NCI-H1930 (cell line): ENCODE data around the gene KBTBD3.

ENCODE experiments used
- DNase-seq, 2 experiments: peaks; one replicate each; lab custom pipeline; 2025; lab: John Stamatoyannopoulos, UW

Gene KBTBD3, protein sequence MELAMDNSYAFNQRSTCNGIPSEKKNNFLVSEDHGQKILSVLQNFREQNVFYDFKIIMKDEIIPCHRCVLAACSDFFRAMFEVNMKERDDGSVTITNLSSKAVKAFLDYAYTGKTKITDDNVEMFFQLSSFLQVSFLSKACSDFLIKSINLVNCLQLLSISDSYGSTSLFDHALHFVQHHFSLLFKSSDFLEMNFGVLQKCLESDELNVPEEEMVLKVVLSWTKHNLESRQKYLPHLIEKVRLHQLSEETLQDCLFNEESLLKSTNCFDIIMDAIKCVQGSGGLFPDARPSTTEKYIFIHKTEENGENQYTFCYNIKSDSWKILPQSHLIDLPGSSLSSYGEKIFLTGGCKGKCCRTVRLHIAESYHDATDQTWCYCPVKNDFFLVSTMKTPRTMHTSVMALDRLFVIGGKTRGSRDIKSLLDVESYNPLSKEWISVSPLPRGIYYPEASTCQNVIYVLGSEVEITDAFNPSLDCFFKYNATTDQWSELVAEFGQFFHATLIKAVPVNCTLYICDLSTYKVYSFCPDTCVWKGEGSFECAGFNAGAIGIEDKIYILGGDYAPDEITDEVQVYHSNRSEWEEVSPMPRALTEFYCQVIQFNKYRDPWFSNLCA

DNA sequence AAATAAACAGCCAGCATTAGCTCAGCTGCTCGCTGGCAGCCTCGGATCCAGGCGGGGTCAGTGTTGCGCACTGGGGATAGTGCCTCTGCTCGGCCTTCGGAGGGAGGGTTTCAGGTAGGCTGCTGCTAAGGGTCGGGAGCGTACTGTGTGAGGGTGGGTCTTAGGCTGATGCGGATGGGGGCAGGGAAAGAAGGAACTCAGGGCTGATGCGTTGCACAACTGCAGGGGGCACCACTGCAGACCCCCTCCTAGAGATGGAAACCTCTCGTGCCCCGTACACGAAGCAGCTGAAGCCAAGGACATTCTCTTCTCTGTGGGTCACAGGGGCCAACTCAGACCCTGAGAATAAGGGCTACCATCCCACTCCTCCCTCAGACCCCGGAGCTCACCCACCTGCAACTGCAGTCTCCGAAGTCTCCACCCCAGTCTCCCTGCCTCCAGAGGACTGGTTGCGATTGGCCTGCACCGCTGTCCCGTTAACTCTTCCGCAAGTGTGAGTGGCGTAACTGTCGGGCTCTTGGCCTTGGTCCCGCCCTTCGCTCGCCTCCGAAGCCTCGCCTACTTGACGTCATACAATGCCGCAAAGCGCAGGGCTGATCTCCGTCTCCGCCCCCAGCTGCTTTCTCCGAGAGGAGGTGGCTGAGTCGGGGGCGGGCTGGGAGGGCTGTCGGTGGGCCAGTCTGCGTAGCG lies at the start of gene KBTBD3:
KBTBD3 (minus strand) TSS at position 429 of the 690 bp plus-strand sequence. CDS start 18,250 bp downstream, outside the sequence.
- DNase-seq: peak; percentile 97 to 98

DNA sequence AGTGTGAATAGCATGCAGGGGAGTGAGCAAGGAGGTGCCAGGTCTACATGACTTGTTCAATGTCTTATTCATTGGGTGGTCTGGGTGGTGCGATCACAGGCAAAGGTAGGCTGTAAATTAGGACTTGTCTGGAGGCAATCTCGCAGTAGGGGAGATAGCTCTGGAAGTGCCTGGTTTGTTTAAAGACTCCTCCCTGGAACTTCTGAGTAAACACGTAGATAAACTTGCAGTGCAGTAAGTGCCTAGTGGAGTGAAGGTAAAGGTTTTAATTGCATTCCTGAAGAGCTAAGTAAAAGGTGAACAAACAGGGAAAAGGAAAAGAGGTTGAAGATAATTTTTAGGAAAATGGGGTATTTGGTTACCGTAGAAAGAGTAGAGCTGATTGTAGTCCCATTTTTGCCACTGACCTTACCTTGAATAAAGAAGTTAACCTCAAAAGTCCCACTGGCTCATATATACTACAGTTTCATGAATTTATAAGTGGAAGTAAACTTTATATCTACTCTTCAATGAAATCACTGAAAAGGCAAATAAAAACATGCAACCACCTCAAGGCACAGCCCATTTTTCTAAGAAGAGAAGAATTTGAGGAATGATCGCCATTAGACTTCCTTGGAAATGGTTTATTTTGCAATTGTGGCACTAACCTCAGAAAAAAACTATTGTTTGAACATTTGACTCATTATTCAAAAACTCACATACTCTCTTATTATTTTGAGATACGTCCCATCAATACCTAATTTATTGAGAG lies 44.6 kb upstream of the KBTBD3 start:
- no peak for DNase-seq

DNA sequence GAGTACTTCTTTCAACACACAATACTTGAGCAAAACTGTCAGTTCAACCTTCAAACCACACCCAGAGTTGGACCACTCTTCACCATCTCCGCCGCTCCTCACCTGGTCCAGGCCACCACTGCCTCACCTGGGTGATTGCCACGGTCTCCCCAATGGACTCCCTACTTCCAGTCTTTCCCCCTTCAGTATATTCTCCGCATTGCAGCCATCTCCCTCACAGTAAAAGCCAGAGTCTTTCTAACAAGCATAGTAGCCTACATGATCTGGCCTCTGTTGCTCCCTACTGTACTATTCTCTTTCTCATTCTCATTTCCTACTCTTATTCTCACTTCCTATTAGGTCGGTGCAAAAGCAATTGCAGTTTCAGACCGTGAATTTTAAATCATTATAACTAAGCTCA lies 28.8 kb upstream of the KBTBD3 start:
- no peak for DNase-seq

DNA sequence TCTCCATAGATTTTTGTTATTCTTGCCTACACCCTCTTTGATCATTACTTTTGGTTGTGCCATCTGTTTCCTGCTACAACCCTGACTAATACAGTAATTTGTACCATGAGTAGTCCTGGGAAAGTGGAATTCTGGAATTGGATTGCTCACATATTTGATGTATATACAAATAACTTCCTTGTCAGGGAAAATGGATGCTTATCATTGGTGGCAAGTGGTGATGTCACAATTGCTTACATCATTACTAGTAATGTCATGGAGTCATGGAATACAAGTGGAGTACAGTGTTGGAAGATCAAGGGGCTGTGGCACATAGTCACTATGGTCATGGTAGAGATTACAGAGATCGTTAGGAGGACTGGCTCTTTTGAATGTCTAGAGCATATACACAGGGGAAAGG lies 24.7 kb upstream of the KBTBD3 start:
- DNase-seq: no peak

DNA sequence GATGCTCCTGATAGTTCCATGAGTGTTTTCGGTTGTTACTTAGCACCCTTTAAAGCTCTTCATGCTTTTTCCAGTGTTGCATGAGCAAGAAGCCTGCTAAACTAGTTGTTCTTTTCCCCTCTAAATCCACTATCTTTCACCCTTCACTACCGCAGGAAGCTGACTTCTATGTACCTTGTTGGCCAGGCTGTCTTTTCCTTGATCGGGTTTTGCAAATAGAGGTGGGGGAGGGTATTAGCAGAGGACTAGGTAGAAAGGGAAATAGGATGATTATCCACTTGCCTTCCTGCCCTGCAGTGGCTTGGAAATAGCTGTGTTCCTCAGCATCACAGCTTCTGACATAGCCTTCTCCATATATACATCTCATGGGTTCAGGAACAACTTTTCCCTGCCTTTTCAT lies 24.2 kb upstream of the KBTBD3 start:
- no peak for DNase-seq

DNA sequence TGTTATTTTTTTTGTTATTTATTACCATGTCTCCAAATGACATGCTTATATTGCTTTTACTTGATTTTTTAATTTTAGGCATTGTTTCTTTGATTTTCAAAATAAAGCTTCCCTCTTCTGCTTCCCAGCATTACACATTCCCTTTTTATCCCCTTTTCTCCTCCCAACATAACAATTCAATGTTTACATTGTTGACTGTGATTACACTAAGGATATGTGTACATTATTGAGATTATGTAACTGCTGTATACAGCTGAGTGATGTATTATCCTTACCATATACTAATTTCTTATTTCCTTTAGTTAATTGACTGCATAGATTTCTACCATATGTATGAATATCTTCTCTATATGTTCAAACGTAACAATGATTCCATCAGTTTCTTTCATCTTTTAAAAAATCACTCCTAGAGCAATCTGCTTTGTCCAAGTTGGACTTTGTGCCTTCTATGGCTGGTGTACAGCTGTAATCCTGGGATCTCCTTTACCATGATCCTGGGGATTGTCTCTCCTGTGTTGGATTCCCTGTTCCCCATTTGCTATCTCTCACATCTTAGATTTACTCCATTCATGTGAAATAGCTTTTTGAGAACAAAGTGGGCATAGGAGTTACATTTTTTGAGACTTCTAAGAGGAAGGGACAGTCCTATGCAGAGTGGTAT lies 21.9 kb upstream of the KBTBD3 start:
- DNase-seq: no peak

- no peak for DNase-seq
Measured at GRCh38 chr11:106092446-106092845, 15.3 kb upstream of the KBTBD3 start.

DNA sequence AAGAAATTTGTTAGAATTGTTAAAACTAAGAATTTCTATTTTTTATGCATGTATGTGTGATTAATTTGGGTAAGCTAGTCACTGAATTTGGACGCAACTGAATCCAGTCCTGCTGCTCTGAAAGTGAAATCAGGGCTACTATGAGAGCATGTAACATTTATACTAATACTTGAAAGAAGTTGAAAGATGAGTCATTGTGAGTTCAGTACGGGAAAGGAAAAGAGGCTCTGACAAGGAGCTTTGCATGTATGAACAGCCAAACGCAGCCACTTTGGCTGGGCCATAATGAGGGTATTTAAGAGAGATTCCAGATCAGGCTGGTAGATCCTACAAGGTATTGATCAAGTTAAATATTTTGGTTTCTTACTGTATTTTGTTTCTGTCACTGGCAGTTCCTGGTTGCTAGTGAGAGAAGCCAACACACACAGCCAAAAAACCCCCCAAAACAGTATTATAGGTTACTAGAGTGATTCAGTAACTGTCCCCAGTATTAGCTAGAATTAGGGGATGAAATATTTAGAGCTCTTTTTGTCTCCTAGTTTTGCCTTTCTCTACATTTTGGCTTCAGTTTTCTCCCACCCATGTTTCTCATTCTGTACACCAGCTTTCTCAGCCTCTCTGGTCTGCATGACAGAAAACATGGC lies 14.5 kb upstream of the KBTBD3 start:
- no peak for DNase-seq

DNA sequence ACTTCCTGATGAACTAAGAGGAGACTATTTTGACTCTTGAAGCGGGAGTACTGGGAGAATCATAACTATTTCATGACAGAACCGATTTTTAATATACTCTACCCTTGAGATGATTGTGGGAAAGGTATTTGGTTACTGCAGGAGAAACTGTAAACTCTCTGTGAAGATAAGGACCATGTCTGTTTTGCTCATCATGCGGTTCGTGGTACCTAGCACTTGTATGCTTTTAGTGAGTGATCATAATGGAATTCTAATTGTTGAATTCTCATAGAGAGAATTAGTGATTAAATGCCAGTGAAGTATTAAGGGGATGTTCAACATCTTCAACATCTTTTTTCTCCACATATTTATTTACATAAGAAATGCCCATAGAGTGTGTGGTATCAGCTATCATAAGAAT lies 11.7 kb upstream of the KBTBD3 start:
- DNase-seq: no peak

- DNase-seq: peak in 1 of 2 experiments; percentile 1
Measured at GRCh38 chr11:106087815-106088435, 10.8 kb upstream of the KBTBD3 start.

DNA sequence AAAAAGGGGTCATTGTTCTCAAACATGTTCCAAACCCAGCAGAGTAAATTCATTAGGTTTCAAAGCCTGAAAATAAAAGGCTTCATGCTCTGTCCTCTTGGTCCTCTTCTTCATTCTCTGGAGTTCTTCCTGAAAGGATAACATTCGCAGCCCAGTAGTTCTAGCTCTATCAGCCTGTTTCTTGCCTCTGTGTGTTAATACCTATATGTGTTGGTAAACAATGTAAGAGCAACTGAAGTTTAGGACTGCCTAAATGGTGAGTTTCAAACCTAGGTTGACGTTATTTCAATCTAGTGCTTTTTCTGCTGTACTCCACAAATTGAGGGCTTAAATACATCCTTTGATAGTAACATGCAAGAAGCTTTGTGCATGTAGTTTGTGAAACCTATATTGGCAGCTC lies 9.7 kb upstream of the KBTBD3 start:
- no peak for DNase-seq

DNA sequence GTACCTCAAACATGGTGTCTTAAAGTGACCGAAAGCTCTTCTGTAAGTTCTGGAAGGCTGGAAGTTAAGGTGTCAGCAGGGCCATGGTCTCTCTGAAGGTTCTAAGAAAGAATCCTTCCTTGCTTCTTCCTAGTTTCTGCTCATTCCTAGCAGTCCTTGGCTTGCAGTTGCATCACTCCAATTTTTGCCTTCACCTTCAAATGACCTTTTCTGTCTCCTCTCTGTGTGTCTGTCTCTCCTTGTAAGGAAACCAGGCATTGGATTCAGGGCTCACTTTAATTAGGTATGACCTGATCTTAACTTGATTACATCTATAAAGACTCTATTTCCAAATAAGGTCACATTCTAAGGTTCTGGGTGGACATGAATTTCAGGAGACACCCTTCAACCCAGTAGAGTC lies 9.0 kb upstream of the KBTBD3 start:
- no peak for DNase-seq

GRCh38 chr11:106082096-106082495 lies 4.9 kb upstream of the KBTBD3 start:
- DNase-seq: no peak

DNA sequence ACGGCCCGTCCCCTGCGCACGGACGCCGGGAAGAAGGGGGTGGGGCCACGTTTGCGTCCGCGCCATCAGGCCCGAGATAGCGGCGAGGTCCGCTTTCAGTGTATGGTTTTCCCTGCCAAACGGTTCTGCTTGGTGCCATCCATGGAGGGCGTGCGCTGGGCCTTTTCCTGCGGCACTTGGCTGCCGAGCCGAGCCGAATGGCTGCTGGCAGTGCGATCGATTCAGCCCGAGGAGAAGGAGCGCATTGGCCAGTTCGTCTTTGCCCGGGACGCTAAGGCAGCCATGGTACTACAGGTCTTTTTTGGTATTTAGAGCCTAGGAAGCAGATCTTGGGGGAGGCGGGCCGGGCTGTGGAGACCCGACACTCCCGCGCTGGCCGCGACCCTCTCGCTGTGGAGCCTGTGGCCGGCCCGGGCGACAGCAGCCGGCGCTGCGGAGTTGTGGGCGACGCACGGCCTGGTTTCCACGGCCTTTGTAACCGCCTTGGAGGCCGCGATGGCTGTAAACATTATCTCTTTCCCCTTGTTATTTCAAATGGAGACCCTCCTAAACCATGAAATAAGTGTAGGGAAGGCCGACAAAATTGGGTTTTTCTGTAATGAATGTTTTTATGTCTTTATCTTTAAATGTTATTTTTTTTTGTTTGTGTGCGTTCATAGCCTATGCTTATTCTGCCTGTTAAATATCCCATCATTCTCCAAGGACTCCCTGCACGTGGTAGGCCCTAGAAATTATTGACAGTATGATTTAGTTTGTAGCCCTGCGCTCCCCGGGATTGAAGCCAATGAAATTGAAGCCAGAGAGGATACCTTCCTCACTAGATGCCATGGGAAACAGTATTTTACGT lies 685 bp upstream of the KBTBD3 start, which contains the start of gene AASDHPPT:
AASDHPPT (plus strand) TSS at position 54 of the 847 bp plus-strand sequence; CDS start at position 103, 49 bp downstream.
- DNase-seq: peak; percentile 23 to 25

DNA sequence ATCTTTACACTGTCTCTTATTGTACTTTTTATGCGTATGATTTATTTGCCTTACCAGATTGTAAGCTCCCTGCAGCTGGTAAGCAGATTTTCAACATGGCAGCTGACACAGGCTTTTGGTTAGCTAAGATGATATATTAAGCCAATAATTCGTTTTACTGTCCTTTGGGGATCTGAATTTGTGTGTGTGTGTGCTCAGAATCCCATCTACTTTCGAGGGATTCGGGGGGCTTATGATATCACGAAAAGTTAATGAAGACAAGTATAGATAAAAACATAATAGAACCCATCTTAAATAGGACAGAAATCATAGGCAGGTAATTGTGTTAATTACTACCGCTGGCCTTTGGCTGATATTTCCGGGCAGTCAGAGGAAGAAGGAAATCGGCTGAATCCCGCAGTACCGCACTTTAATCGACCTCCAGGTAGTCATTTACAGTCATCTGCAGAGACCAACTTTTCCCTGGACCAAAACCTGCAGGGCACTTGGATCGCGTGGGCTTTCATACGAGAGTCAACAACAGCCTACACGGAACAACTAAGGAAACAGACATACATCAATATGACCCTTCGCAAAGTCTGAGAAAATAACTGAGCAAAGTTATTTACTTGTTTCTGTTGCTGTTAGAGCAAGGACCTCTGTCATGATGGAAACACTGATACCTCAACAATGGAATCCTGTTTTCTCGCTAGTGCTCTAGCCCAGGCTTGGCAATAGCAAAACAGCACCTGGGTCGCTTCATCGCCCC lies 802 bp downstream of the KBTBD3 start:
- DNase-seq: no peak

- no peak for DNase-seq
Measured at GRCh38 chr11:106072804-106073203, 4.3 kb downstream of the KBTBD3 start.

- no peak for DNase-seq
Measured at GRCh38 chr11:106070606-106071005, 6.5 kb downstream of the KBTBD3 start.

DNA sequence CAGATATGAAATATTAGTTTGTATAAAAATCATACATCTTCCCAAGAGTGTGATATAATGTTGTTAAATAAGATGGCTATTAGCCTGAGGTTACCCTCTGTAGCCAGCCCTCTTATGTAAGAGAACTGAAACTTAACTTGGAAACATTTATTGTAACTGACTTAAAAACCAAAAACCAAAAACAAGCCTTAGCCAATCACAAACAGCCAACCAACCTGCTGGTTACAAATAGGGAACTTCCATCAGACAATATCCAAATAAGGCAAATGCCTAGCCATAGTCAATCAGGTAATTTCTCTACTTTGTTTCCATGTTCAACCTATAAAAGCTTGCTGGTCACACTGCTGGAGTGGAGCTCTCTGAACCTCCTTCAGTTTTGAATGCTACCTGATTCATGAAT lies 14.1 kb downstream of the KBTBD3 start:
- no peak for DNase-seq
